ENCODE measurements around the gene MRE11.
"Not testable (repeated sequence)": the region's sequence is repeated elsewhere in the genome, so short reads cannot be mapped to it uniquely, and the experiment has no call there.

DNA sequence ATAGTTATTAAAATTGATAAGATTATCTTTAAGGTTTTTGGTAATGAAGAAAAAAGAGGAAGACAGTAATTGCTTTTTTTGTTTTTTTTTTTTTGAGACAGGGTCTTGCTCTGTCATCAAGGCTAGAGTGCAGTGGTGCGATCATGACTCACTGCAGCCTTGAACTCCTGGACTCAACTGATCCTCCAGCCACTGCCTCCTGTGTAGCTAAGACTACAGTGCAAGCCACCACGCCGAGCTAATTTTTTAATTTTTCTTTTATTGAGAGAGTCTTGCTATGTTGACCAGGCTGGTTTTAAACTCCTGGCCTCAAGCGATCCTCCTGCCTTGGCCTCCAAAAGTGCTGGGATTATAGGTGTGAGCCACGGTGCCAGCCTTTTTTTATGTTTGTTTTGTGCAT lies 12.9 kb upstream of the MRE11 start:
- TF ChIP-seq, protein P1, sequence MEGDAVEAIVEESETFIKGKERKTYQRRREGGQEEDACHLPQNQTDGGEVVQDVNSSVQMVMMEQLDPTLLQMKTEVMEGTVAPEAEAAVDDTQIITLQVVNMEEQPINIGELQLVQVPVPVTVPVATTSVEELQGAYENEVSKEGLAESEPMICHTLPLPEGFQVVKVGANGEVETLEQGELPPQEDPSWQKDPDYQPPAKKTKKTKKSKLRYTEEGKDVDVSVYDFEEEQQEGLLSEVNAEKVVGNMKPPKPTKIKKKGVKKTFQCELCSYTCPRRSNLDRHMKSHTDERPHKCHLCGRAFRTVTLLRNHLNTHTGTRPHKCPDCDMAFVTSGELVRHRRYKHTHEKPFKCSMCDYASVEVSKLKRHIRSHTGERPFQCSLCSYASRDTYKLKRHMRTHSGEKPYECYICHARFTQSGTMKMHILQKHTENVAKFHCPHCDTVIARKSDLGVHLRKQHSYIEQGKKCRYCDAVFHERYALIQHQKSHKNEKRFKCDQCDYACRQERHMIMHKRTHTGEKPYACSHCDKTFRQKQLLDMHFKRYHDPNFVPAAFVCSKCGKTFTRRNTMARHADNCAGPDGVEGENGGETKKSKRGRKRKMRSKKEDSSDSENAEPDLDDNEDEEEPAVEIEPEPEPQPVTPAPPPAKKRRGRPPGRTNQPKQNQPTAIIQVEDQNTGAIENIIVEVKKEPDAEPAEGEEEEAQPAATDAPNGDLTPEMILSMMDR (IDR thresholded peaks at IDR 0.05): not testable (repeated sequence)
- not testable (repeated sequence) for TF ChIP-seq POLR2A (IDR thresholded peaks at IDR 0.05)

All from thyroid gland (tissue), 4 donors.